Thyroid gland (tissue), 4 donors: ENCODE data around the gene SIK3. TPM values are rescaled to one million over a fixed set of nuclear protein-coding genes. Genes with fewer than 3 reads are reported as not detected.

Experiments
- DNase-seq, 2 donors: peaks; one replicate each; pipeline ENCODE4 v3.0.0-alpha.2; 2019
- H3K27ac ChIP-seq, 3 donors: fragments of 200-600 bp; sonication (generic); 1 replicate in 2 of 3; 2 replicates in 1 of 3; pipeline ENCODE4 v1.5.1; 2016 to 2019; ENCODE audit warnings: mild to moderate bottlenecking in 1 of 3, moderate library complexity in 1 of 3
- H3K27me3 ChIP-seq: fragments of 200-600 bp; sonication (generic); one replicate; pipeline ENCODE4 v1.5.1; 2019
- H3K36me3 ChIP-seq, 2 donors: fragments of 200-600 bp; sonication (generic); one replicate each; pipeline ENCODE4 v1.5.1; 2016 to 2019
- H3K4me1 ChIP-seq, 2 donors: fragments of 200-600 bp; sonication (generic); one replicate each; pipeline ENCODE4 v1.5.1; 2017 to 2019
- H3K4me3 ChIP-seq, 3 donors: fragments of 200-600 bp; sonication (generic); replicated peaks in 1 of 3; 1 replicate in 2 of 3; 2 replicates in 1 of 3; pipeline ENCODE4 v1.5.1; 2016; ENCODE audit warnings: mild to moderate bottlenecking in 1 of 3
- H3K9me3 ChIP-seq: fragments of 200-600 bp; sonication (generic); one replicate; pipeline ENCODE4 v1.5.1; 2017
- CTCF ChIP-seq, 6 experiments: fragments of 200-600 bp in 3 of 6; fragments of 450-650 bp in 3 of 6; sonication (generic) in 3 of 6; IDR thresholded peaks; one replicate each; pipeline ENCODE4 v1.5.1; 2016 to 2019; ENCODE audit warnings: antibody characterized with exemption in 6 of 6, mild to moderate bottlenecking in 2 of 6, inconsistent platforms in 1 of 6, moderate library complexity in 1 of 6
- POLR2A ChIP-seq, 2 donors: fragments of 450-650 bp; IDR thresholded peaks; one replicate each; pipeline ENCODE4 v1.6.1; 2017; ENCODE audit warnings: antibody characterized with exemption in 2 of 2, mild to moderate bottlenecking in 2 of 2, moderate library complexity in 1 of 2
- WGBS, 2 donors: methylation state at CpG; one replicate each; pipeline ENCODE4 v1.1.5; 2017; 5-methylcytosine and 5-hydroxymethylcytosine counted together
- intact Hi-C: fragments of 100-400 bp; cut with DNase I; formaldehyde crosslinking; loops from one replicate; pipeline ENCODE4 v1.15.1; 2023
- total RNA-seq, 4 donors: library from RNA; depleted of rRNA; stranded (reverse); fragments of >200 nt; gene quantifications; one replicate each; pipeline ENCODE4 v1.2.3, GENCODE V29; 2016

Gene SIK3
- total RNA-seq, 4 donors from 2014 or later, result 46.0 to 86.3 (median 71.9) TPM

GRCh38 chr11:116821050-116821918 is 276.9 kb downstream of the SIK3 start:
- intact Hi-C loops, result no loop called here
- WGBS, 2 donors, result 93 to 95% methylated on average over 42 to 51 of the region's 51 CpGs
- Histone ChIP-seq H3K4me3 (no peak overlapping the region), H3K27ac (no peak overlapping the region), H3K36me3 (no peaks in the 10 kb centered on the region), H3K4me1 (peaks cover 0 to 10% of the 10 kb centered on the region in 2 donors), H3K27me3 (no peaks in the 10 kb centered on the region), H3K9me3 (no peaks in the 10 kb centered on the region)
- TF ChIP-seq POLR2A (IDR thresholded peaks at IDR 0.05) (no peak), CTCF (IDR thresholded peaks at IDR 0.05) (no peak)
- DNase-seq, result no peak

DNA sequence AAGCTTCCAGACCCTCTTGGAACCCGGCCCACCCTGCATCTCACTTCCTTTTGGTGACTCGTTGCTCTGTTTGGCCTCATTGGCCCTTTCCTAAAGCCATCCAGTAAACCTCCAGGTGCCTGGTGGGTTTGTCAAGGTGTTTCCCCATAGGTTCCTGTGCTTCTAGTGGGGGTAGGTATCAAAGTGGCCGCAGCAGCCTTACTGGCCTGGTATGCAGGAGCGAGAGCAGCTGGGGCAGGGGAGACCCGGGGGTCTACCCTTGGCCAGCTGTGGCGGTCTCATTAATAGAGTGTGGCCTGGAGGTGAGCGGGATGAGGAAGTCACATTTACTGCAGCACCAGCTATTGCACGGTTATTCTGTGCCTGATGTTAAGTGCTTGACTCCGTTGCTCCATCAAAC is 279.2 kb downstream of the SIK3 start:
- Histone ChIP-seq H3K36me3 (no peaks in the 10 kb centered on the region), H3K27me3 (no peaks in the 10 kb centered on the region), H3K4me1 (peaks cover 0 to 10% of the 10 kb centered on the region in 2 donors), H3K27ac (no peak overlapping the region), H3K4me3 (no peak overlapping the region), H3K9me3 (no peaks in the 10 kb centered on the region)
- no peak for DNase-seq
- intact Hi-C loops, result no loop called here
- WGBS, 2 donors, result 91 to 95% methylated on average over 7 to 9 of the region's 9 CpGs
- TF ChIP-seq CTCF (IDR thresholded peaks at IDR 0.05) (no peak), POLR2A (IDR thresholded peaks at IDR 0.05) (no peak)

DNA sequence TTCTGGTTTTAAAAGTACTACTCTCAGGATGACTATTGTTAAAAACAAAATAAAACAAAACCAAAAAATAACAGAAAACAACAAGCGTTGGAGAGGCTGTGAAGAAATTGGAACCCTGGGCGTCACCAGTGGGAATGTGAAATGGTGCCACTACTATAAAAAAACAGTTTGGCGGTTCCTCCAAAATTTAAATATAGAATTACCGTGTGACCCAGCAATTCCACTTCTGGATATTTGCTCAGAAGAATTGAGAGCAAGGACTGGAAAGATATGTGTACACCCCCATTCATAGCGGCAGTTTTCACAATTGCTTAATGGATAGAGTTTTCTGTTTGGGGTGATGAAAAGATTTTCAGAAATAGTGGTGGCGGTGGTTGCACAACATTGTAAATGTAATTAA is 283.7 kb downstream of the SIK3 start:
- DNase-seq, result no peak
- intact Hi-C loops, result no loop called here
- Histone ChIP-seq H3K27ac (no peak overlapping the region), H3K27me3 (no peaks in the 10 kb centered on the region), H3K9me3 (no peaks in the 10 kb centered on the region), H3K4me3 (no peak overlapping the region), H3K4me1 (no peaks in the 10 kb centered on the region), H3K36me3 (no peaks in the 10 kb centered on the region)
- 89 to 92% methylated on average over 6 of the region's 6 CpGs for WGBS, 2 donors
- TF ChIP-seq CTCF (IDR thresholded peaks at IDR 0.05), result no peak
- TF ChIP-seq POLR2A (IDR thresholded peaks at IDR 0.05), result no peak

GRCh38 chr11:116813781-116814471 is 284.3 kb downstream of the SIK3 start:
- Histone ChIP-seq H3K27me3 (no peaks in the 10 kb centered on the region), H3K4me1 (no peaks in the 10 kb centered on the region), H3K36me3 (no peaks in the 10 kb centered on the region), H3K27ac (no peak overlapping the region), H3K9me3 (no peaks in the 10 kb centered on the region), H3K4me3 (no peak overlapping the region)
- 65 to 72% methylated on average over 2 to 5 of the region's 5 CpGs for WGBS, 2 donors
- DNase-seq, result no peak
- TF ChIP-seq POLR2A (IDR thresholded peaks at IDR 0.05), result no peak
- TF ChIP-seq CTCF (IDR thresholded peaks at IDR 0.05), result no peak
- intact Hi-C loops, result no loop called here

DNA sequence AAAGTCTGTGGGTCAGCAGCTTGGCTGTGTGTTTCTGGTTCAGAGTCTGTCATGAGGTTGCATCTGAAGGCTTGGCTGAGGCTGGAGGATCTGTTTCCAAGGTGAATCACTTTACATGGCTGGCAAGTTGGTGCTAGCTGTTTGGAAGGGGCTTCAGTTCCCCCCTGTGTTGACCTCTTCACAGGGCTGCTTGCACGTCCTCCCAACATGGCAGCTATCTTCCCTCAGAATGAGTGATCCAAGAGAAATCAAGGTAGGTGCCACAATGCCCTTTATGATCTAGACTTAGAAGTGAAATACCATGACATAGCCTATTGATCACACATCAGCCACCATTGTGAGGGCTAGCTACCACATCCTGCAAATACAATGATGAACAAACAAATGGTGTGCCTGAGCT is 285.1 kb downstream of the SIK3 start:
- intact Hi-C loops, result no loop called here
- no peak overlapping the region for H3K4me3 ChIP-seq
- no peaks in the 10 kb centered on the region for H3K9me3 ChIP-seq
- H3K4me1 ChIP-seq, result no peaks in the 10 kb centered on the region
- TF ChIP-seq POLR2A (IDR thresholded peaks at IDR 0.05), result no peak
- no peak for TF ChIP-seq CTCF (IDR thresholded peaks at IDR 0.05)
- no peaks in the 10 kb centered on the region for H3K36me3 ChIP-seq
- WGBS, 2 donors, result 93 to 100% methylated on average over 1 of the region's 1 CpG
- no peak overlapping the region for H3K27ac ChIP-seq
- no peak for DNase-seq
- H3K27me3 ChIP-seq, result no peaks in the 10 kb centered on the region
